OCI-LY7 (cell line): Measurements from ENCODE around the gene VIT. TPM values are rescaled to one million over a fixed set of nuclear protein-coding genes. Genes with fewer than 3 reads are reported as not detected.

Source experiments
- BruUV-seq: library from RNA; stranded (reverse); fragments of 400-500 nt; replicated peaks from 2 replicates; lab custom pipeline; 2021; lab: Mats Ljungman, UMichigan
- CTCF ChIA-PET: fragments of 300-600 bp; sonication (Branson Sonifier 250); formaldehyde crosslinking; loops from one replicate; lab custom pipeline; 2022; ENCODE audit warnings: antibody characterized with exemption; ENCODE audit not compliant: unreplicated experiment; lab: Charles Lee
- POLR2A ChIA-PET: fragments of 300-600 bp; sonication (Branson Sonifier 250); formaldehyde crosslinking; loops from one replicate; lab custom pipeline; 2022; ENCODE audit warnings: antibody characterized with exemption; lab: Charles Lee
- DNase-seq: peaks from one replicate; pipeline ENCODE4 v3.0.0-alpha.2; 2015; ENCODE audit warnings: low spot score
- H2AFZ ChIP-seq: fragments of 200-600 bp; sonication (generic), shearing (Covaris generic); 2 replicates; pipeline ENCODE4 v1.6.1; 2014; ENCODE audit warnings: mild to moderate bottlenecking, antibody characterized with exemption, low read length, moderate library complexity
- H3K27ac ChIP-seq: fragments of 200-600 bp; sonication (generic); 2 replicates; pipeline ENCODE4 v1.5.1; 2014; ENCODE audit warnings: mixed run types, low read depth, mild to moderate bottlenecking, moderate library complexity, low read length, inconsistent platforms; ENCODE audit not compliant: poor library complexity, severe bottlenecking
- H3K36me3 ChIP-seq: fragments of 200-600 bp; sonication (generic); 2 replicates; pipeline ENCODE4 v1.6.1; 2014; ENCODE audit warnings: mild to moderate bottlenecking, antibody characterized with exemption, low read length, moderate library complexity, mixed read lengths; ENCODE audit not compliant: insufficient read depth
- H3K4me1 ChIP-seq: fragments of 200-600 bp; sonication (generic); 2 replicates; pipeline ENCODE4 v1.5.1; 2014; ENCODE audit warnings: mild to moderate bottlenecking, low read length; ENCODE audit not compliant: insufficient read depth, poor library complexity, severe bottlenecking
- H3K4me2 ChIP-seq: fragments of 200-600 bp; sonication (generic); 2 replicates; pipeline ENCODE4 v1.6.1; 2014; ENCODE audit warnings: mild to moderate bottlenecking, low read length
- H3K4me3 ChIP-seq: fragments of 200-600 bp; sonication (generic); 2 replicates; pipeline ENCODE4 v1.5.1; 2014; ENCODE audit warnings: mild to moderate bottlenecking, low read depth, low read length; ENCODE audit not compliant: poor library complexity, severe bottlenecking
- H3K79me2 ChIP-seq: fragments of 200-600 bp; sonication (generic); 2 replicates; pipeline ENCODE4 v1.6.1; 2016; ENCODE audit warnings: low read depth, mild to moderate bottlenecking, low read length, moderate library complexity, mixed read lengths; ENCODE audit not compliant: insufficient read depth
- H3K9me2 ChIP-seq: fragments of 200-600 bp; sonication (generic); 2 replicates; pipeline ENCODE4 v1.6.1; 2016; ENCODE audit warnings: mild to moderate bottlenecking, low read length, mixed read lengths; ENCODE audit not compliant: insufficient read depth
- H3K9me3 ChIP-seq: fragments of 200-600 bp; sonication (generic); 2 replicates; pipeline ENCODE4 v1.6.1; 2014; ENCODE audit warnings: mild to moderate bottlenecking, mixed run types, low read length, mixed read lengths
- H4K20me1 ChIP-seq: fragments of 200-600 bp; sonication (generic); 2 replicates; pipeline ENCODE4 v1.6.1; 2014; ENCODE audit warnings: mild to moderate bottlenecking, antibody characterized with exemption, low read length, moderate library complexity, mixed read lengths; ENCODE audit not compliant: insufficient read depth
- EZH2phosphoT487 ChIP-seq: fragments of 200-600 bp; sonication (generic); IDR thresholded peaks from 2 replicates; pipeline ENCODE4 v1.6.1; 2018; ENCODE audit warnings: low read depth, borderline replicate concordance, mild to moderate bottlenecking, mixed run types, antibody characterized with exemption, low read length, moderate library complexity, mixed read lengths
- intact Hi-C: fragments of 100-400 bp; cut with micrococcal nuclease; formaldehyde crosslinking; loops from one replicate; pipeline ENCODE4 v1.10.0; 2022; ENCODE audit not compliant: unreplicated experiment
- total RNA-seq, 2 experiments: library from RNA; depleted of rRNA in 1 of 2; stranded (reverse); fragments of >200 nt in 1 of 2; shearing (Covaris generic) in 1 of 2; gene quantifications; 2 replicates each; pipeline ENCODE4 v1.2.3, GENCODE V29; 2014 to 2022
- TF ChIP-seq, protein P1 (sequence below): fragments of 200-600 bp; sonication (generic); conservative IDR thresholded peaks from 2 replicates; pipeline ENCODE4 v1.5.1; 2014; ENCODE audit warnings: mild to moderate bottlenecking, antibody characterized with exemption, low read length, moderate library complexity, mixed read lengths

VIT gene
- total RNA-seq, 2 experiments from 2014 or later = not detected

- Histone ChIP-seq H3K4me2 (no peak overlapping the region), H3K4me1 (no peaks in the 10 kb centered on the region), H3K9me3 (0 out of 2 replicates have a peak, but pooled peaks cover 5% of the 10 kb centered on the region), H3K9me2 (no peaks in the 10 kb centered on the region), H3K4me3 (no peak overlapping the region), H3K36me3 (no peaks in the 10 kb centered on the region), H3K79me2 (no peaks in the 10 kb centered on the region), H4K20me1 (no peaks in the 10 kb centered on the region), H2AFZ (no peak overlapping the region), H3K27ac (no peak overlapping the region)
- CTCF ChIA-PET = no interaction called here
- POLR2A ChIA-PET = no interaction called here
- intact Hi-C loops = no loop called here
- no TSS peak for BruUV-seq
- no peak for DNase-seq
- TF ChIP-seq EZH2phosphoT487 = no peak
- TF ChIP-seq, protein P1, sequence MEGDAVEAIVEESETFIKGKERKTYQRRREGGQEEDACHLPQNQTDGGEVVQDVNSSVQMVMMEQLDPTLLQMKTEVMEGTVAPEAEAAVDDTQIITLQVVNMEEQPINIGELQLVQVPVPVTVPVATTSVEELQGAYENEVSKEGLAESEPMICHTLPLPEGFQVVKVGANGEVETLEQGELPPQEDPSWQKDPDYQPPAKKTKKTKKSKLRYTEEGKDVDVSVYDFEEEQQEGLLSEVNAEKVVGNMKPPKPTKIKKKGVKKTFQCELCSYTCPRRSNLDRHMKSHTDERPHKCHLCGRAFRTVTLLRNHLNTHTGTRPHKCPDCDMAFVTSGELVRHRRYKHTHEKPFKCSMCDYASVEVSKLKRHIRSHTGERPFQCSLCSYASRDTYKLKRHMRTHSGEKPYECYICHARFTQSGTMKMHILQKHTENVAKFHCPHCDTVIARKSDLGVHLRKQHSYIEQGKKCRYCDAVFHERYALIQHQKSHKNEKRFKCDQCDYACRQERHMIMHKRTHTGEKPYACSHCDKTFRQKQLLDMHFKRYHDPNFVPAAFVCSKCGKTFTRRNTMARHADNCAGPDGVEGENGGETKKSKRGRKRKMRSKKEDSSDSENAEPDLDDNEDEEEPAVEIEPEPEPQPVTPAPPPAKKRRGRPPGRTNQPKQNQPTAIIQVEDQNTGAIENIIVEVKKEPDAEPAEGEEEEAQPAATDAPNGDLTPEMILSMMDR = no peak
Measured at GRCh38 chr2:36713310-36713709, 16.8 kb downstream of the VIT start.

DNA sequence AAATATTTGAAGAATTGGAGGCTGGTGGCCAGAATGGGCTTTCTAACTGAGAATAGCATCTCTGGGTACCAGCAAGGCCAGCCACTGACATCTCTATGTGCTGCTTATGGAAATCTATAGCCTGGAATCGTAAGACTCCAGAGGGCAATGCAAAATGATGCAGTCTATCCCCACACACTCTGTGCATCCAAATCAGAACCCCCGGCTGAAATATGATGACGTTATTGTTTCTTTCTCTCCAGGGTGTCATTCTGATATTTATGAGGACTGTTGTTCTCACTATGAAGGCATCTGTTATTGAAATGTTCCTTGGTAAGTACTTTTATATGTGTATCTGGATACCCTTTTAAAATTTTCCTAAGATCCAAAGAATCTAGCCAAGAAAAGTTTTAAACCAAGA lies 19.6 kb downstream of the VIT start:
- Histone ChIP-seq H3K9me3 (no peaks in the 10 kb centered on the region), H4K20me1 (no peaks in the 10 kb centered on the region), H3K4me3 (no peak overlapping the region), H3K36me3 (no peaks in the 10 kb centered on the region), H3K79me2 (no peaks in the 10 kb centered on the region), H3K4me1 (no peaks in the 10 kb centered on the region), H3K9me2 (no peaks in the 10 kb centered on the region), H3K4me2 (no peak overlapping the region), H2AFZ (no peak overlapping the region), H3K27ac (no peak overlapping the region)
- intact Hi-C loops = no loop called here
- POLR2A ChIA-PET = no interaction called here
- no peak for DNase-seq
- TF ChIP-seq, protein P1 = no peak
- TF ChIP-seq EZH2phosphoT487 = no peak
- no TSS peak for BruUV-seq
- CTCF ChIA-PET = no interaction called here

DNA sequence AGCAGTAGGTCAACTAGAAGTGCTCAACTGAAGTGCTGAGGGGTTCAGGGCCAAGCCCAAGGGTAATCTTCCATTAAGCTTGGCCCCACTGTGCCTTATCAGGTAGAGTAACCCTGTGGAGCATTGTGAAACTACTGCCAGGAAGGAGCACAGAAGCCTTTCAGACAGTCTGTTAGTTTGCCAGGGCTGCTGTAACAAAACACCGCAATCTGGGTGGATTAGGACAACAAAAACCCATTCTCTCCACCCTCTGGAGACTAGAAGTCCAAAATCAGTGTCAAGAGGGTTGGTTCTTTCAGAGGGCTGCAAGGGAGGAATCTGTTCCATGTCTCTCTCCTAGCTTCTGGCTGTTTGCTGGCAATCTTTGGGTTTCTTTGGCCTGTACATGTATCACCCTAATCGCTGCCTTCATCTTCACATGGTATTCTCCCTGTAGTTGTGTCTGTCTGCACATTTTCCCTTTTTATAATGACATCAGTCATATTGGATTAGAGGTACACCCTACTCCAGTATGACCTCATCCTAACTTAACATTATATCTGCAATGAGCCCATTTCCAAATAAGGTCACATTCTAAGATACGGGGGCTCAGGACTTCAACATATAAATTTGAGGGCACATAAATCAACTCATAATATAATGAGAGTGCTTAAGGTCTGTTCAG lies 21.2 kb downstream of the VIT start:
- Histone ChIP-seq H3K4me1 (no peaks in the 10 kb centered on the region), H3K4me2 (no peak overlapping the region), H3K36me3 (no peaks in the 10 kb centered on the region), H3K4me3 (no peak overlapping the region), H3K27ac (no peak overlapping the region), H3K79me2 (no peaks in the 10 kb centered on the region), H3K9me2 (no peaks in the 10 kb centered on the region), H4K20me1 (no peaks in the 10 kb centered on the region), H2AFZ (no peak overlapping the region), H3K9me3 (no peaks in the 10 kb centered on the region)
- BruUV-seq = no TSS peak
- POLR2A ChIA-PET = no interaction called here
- DNase-seq = no peak
- CTCF ChIA-PET = no interaction called here
- intact Hi-C loops = no loop called here
- no peak for TF ChIP-seq EZH2phosphoT487
- TF ChIP-seq, protein P1 = no peak
